Prostate gland (tissue), 2 donors: ENCODE data around the gene ATAT1. TPM values are rescaled to one million over a fixed set of nuclear protein-coding genes. Genes with fewer than 3 reads are reported as not detected.

Experiments used
- DNase-seq: peaks from one replicate; pipeline ENCODE4 v3.0.0-alpha.2; 2019; ENCODE audit warnings: low spot score
- H3K27ac ChIP-seq, 2 donors: fragments of 200-600 bp; sonication (generic); 2 replicates each; pipeline ENCODE4 v1.5.1; 2017 to 2019
- H3K27me3 ChIP-seq: fragments of 200-600 bp; sonication (generic); replicated peaks from 2 replicates; pipeline ENCODE4 v1.5.1; 2019; ENCODE audit not compliant: insufficient read depth
- H3K36me3 ChIP-seq, 2 donors: fragments of 200-600 bp; sonication (generic); 1 replicate in 1 of 2; 2 replicates in 1 of 2; pipeline versions ENCODE4 v1.5.1 to v1.8.1; 2017 to 2019
- H3K4me1 ChIP-seq: fragments of 200-600 bp; sonication (generic); replicated peaks from 2 replicates; pipeline ENCODE4 v1.5.1; 2019
- H3K4me3 ChIP-seq, 2 donors: fragments of 200-600 bp; sonication (generic); 2 replicates each; pipeline ENCODE4 v1.5.1; 2017 to 2019
- H3K9me3 ChIP-seq: fragments of 200-600 bp; sonication (generic); 2 replicates; pipeline ENCODE4 v1.5.1; 2017
- POLR2A ChIP-seq: fragments of 450-650 bp; IDR thresholded peaks from one replicate; pipeline ENCODE4 v1.6.1; 2016; ENCODE audit warnings: antibody characterized with exemption, mild to moderate bottlenecking
- POLR2AphosphoS5 ChIP-seq: sonication (generic); formaldehyde crosslinking; IDR thresholded peaks from one replicate; pipeline ENCODE4 v1.6.1; 2017; ENCODE audit warnings: antibody characterized with exemption
- WGBS: methylation state at CpG from one replicate; pipeline ENCODE4 v1.1.5; 2018; 5-methylcytosine and 5-hydroxymethylcytosine counted together
- intact Hi-C: fragments of 100-400 bp; cut with DNase I; formaldehyde crosslinking; loops from one replicate; pipeline ENCODE4 v1.14.2; 2022
- total RNA-seq, 2 donors: library from RNA; depleted of rRNA; stranded (reverse); fragments of >200 nt; gene quantifications; one replicate each; pipeline ENCODE4 v1.1.0, GENCODE V29; 2016
- TF ChIP-seq, protein P1 (sequence below), 4 experiments: fragments of 200-600 bp in 2 of 4; fragments of 450-650 bp in 2 of 4; sonication (generic) in 2 of 4; IDR thresholded peaks; 1 replicate in 3 of 4; 2 replicates in 1 of 4; pipeline ENCODE4 v1.5.1; 2016 to 2019; ENCODE audit warnings: antibody characterized with exemption in 4 of 4, mild to moderate bottlenecking in 2 of 4, moderate library complexity in 2 of 4

ATAT1 gene
- total RNA-seq, 2 donors from 2014 or later = 8.7 to 11.0 TPM

DNA sequence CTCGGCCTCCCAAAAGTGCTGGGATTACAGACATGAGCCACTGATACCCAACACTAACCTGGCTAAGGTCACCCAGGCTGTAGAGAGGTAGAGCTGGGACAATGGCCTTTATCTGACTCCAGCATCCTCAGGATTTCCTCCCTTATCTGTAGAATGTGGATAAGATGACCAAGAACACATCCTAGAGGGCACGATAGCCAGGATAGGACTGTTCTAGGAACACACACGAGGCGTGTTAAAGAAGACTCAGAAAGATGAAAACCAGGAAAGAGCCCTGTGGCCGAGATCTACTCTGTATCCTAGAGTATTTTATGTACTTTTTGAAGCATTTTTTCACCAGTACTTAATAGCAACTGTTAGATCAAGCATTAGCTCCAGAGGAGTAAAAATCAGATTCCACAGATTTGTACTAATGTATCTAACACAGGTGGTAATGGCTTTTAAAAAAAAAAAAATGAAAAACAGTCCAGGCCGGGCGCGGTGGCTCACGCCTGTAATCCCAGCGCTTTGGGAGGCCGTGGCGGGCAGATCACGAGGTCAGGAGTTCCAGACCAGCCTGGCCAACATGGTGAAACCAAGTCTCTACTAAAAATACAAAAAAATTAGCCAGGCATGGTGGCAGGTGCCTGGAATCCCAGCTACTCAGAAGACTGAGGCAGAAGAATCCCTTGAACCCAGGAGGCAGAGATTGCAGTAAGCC, 26.9 kb upstream of the ATAT1 start:
- TF ChIP-seq, protein P1, sequence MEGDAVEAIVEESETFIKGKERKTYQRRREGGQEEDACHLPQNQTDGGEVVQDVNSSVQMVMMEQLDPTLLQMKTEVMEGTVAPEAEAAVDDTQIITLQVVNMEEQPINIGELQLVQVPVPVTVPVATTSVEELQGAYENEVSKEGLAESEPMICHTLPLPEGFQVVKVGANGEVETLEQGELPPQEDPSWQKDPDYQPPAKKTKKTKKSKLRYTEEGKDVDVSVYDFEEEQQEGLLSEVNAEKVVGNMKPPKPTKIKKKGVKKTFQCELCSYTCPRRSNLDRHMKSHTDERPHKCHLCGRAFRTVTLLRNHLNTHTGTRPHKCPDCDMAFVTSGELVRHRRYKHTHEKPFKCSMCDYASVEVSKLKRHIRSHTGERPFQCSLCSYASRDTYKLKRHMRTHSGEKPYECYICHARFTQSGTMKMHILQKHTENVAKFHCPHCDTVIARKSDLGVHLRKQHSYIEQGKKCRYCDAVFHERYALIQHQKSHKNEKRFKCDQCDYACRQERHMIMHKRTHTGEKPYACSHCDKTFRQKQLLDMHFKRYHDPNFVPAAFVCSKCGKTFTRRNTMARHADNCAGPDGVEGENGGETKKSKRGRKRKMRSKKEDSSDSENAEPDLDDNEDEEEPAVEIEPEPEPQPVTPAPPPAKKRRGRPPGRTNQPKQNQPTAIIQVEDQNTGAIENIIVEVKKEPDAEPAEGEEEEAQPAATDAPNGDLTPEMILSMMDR (IDR thresholded peaks at IDR 0.05) = no peak
- no peak for TF ChIP-seq POLR2A
- TF ChIP-seq POLR2AphosphoS5 = no peak
- Histone ChIP-seq H3K27me3 (no peaks in the 10 kb centered on the region), H3K27ac (no peak overlapping the region), H3K4me1 (no peaks in the 10 kb centered on the region), H3K9me3 (no peaks in the 10 kb centered on the region), H3K4me3 (no peak overlapping the region), H3K36me3 (peaks cover 23 to 27% of the 10 kb centered on the region in 2 donors)
- 82% methylated on average over 13 of the region's 13 CpGs for WGBS
- DNase-seq = no peak
- intact Hi-C loops = loop anchor here (10.0 kb wide), 1 partner anchor 55 kb away; no protein-coding TSS in a partner anchor

- intact Hi-C loops = no loop called here
- TF ChIP-seq POLR2A = no peak
- TF ChIP-seq, protein P1 (IDR thresholded peaks at IDR 0.05) = no peak
- no peak for TF ChIP-seq POLR2AphosphoS5
- Histone ChIP-seq H3K4me3 (no peak overlapping the region), H3K27ac (no peak overlapping the region), H3K27me3 (no peaks in the 10 kb centered on the region), H3K36me3 (peaks cover 30 to 33% of the 10 kb centered on the region in 2 donors), H3K9me3 (no peaks in the 10 kb centered on the region), H3K4me1 (no peaks in the 10 kb centered on the region)
- no peak for DNase-seq
- WGBS = 66% methylated on average over 10 of the region's 10 CpGs
Measured at GRCh38 chr6:30600451-30600961, 26.2 kb upstream of the ATAT1 start.

GRCh38 chr6:30601436-30601814, 25.2 kb upstream of the ATAT1 start:
- WGBS = 59% methylated on average over 6 of the region's 6 CpGs
- H3K36me3 ChIP-seq = peaks cover 37 to 40% of the 10 kb centered on the region in 2 donors
- H3K9me3 ChIP-seq = no peaks in the 10 kb centered on the region
- no peak overlapping the region for H3K4me3 ChIP-seq
- H3K27ac ChIP-seq = no peak overlapping the region
- intact Hi-C loops = no loop called here
- no peak for DNase-seq
- H3K4me1 ChIP-seq = no peaks in the 10 kb centered on the region
- TF ChIP-seq, protein P1 (IDR thresholded peaks at IDR 0.05) = no peak
- TF ChIP-seq POLR2AphosphoS5 = no peak
- TF ChIP-seq POLR2A = no peak
- no peaks in the 10 kb centered on the region for H3K27me3 ChIP-seq

DNA sequence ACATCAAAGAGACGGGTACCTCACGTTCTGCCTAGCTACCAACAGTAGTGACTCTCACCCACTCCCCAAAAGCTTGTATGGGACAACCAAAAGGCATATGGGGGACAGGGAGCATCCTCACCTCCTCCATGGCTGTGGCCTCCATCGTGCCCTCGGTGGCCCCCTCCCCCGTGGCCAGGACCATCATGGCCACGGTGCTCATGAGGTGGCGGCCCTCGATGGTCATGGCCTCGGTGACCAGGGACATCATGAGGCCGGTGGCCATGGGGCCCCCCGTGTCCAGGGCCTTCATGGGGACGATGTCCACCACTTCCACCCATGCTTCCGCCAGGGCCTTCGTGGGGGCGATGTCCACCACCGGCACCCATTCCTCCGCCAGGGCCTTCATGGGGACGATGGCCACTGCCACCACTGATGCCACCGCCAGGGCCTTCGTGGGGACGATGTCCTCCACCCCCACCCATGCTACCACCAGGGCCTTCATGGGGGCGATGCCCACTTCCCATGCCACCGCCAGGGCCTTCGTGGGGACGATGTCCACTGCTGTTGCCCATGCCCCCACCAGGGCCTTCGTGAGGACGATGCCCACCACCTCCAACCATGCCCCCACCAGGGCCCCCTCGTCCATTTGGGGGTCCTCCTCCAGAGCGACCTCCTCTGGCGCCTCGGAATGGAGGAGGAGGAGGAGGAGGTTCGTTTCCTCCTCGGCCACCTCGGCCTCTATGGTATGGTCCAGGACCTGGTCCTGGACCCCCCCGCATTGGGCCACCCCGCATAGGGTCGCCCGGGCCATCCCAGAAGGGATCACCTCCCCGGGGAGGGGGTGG, 24.6 kb upstream of the ATAT1 start:
- TF ChIP-seq POLR2AphosphoS5 = no peak
- no peak for TF ChIP-seq POLR2A
- TF ChIP-seq, protein P1 (IDR thresholded peaks at IDR 0.05) = no peak
- Histone ChIP-seq H3K4me3 (no peak overlapping the region), H3K27ac (no peak overlapping the region), H3K4me1 (no peaks in the 10 kb centered on the region), H3K9me3 (no peaks in the 10 kb centered on the region), H3K27me3 (no peaks in the 10 kb centered on the region), H3K36me3 (peaks cover 37 to 44% of the 10 kb centered on the region in 2 donors)
- intact Hi-C loops = no loop called here
- DNase-seq = no peak
- WGBS = 93% methylated on average over 39 of the region's 39 CpGs
